K562 (cell line): ENCODE measurements around the gene CCDC184. TPM values are rescaled to one million over a fixed set of nuclear protein-coding genes. Genes with fewer than 3 reads are reported as not detected.

Experiments
- ATF7 ChIP-seq: fragments of 450-650 bp; IDR thresholded peaks from 2 replicates; pipeline ENCODE4 v1.7.1; 2014; ENCODE audit warnings: mild to moderate bottlenecking, moderate library complexity
- CBX3 ChIP-seq, 2 experiments: IDR thresholded peaks; 1 replicate in 1 of 2; 2 replicates in 1 of 2; pipeline ENCODE4 v1.6.1; 2012; ENCODE audit warnings: inconsistent platforms in 2 of 2, low read length in 2 of 2, borderline replicate concordance in 1 of 2, control low read depth in 1 of 2
- COPS2 ChIP-seq: fragments of 450-650 bp; conservative IDR thresholded peaks from 2 replicates; pipeline ENCODE4 v1.6.1; 2016; ENCODE audit warnings: mild to moderate bottlenecking, moderate library complexity
- CREM ChIP-seq: IDR thresholded peaks from 2 replicates; pipeline ENCODE4 v1.6.1; 2014; ENCODE audit warnings: antibody characterized with exemption, low read depth
- HCFC1 ChIP-seq: IDR thresholded peaks from 2 replicates; pipeline ENCODE4 v1.6.1; 2012; ENCODE audit warnings: low read depth, low read length, improper control_type of control experiment
- HDAC3 ChIP-seq: fragments of 450-650 bp; IDR thresholded peaks from 2 replicates; pipeline ENCODE4 v1.6.1; 2018; ENCODE audit warnings: borderline replicate concordance, mild to moderate bottlenecking, moderate library complexity; ENCODE audit not compliant: partially characterized antibody
- KAT7 ChIP-seq: sonication (generic); formaldehyde crosslinking; IDR thresholded peaks from 2 replicates; pipeline ENCODE4 v1.8.0; 2022; ENCODE audit warnings: missing genetic modification reagents, mild to moderate bottlenecking, borderline replicate concordance
- NR2C1 ChIP-seq, 2 experiments: fragments of 450-650 bp; IDR thresholded peaks; 2 replicates each; pipeline ENCODE4 v1.6.1; 2017; ENCODE audit warnings: mild to moderate bottlenecking in 2 of 2, antibody characterized with exemption in 1 of 2, inconsistent platforms in 1 of 2, missing compliant biosample characterization in 1 of 2, missing genetic modification characterization in 1 of 2
- SMAD2 ChIP-seq: fragments of 150-350 bp; IDR thresholded peaks from 2 replicates; pipeline ENCODE4 v1.6.1; 2014; ENCODE audit warnings: low read depth, mild to moderate bottlenecking, low read length
- TCF7 ChIP-seq: sonication (generic); IDR thresholded peaks from 2 replicates; pipeline ENCODE4 v1.6.1; 2016; ENCODE audit warnings: antibody characterized with exemption, borderline replicate concordance
- ZNF780A ChIP-seq: fragments of 250-450 bp; sonication (Bioruptor Pico); IDR thresholded peaks from 2 replicates; pipeline ENCODE4 v1.5.0; 2021; ENCODE audit warnings: mild to moderate bottlenecking
- polyA plus RNA-seq, 8 experiments: library from polyadenylated mRNA; depleted of rRNA in 4 of 8; stranded (reverse) in 5 of 8; unstranded in 3 of 8; fragments of >200 nt; fragmentation: Nextera tagmentation in 2 of 8; fragmentation: Illumina TruSeq in 1 of 8; extraction: Ambion mirVana in 2 of 8; extraction: Trizol in 1 of 8; gene quantifications; 2 replicates each; pipeline versions ENCODE4 v1.2.1 to v1.2.3, GENCODE V29; 2011 to 2014; ENCODE audit warnings: inconsistent platforms in 1 of 8, missing spikeins in 1 of 8
- total RNA-seq, 7 experiments: library from RNA; depleted of rRNA in 6 of 7; stranded (reverse); fragments of >200 nt in 6 of 7; fragmentation: Illumina TruSeq in 2 of 7; extraction: Trizol in 2 of 7; gene quantifications; 2 replicates each; pipeline versions ENCODE4 v1.2.1 to v1.2.3, GENCODE V29; 2011 to 2021; ENCODE audit warnings: low replicate concordance in 1 of 7
- TF ChIP-seq, protein P1 (sequence below): sonication (generic); formaldehyde crosslinking; IDR thresholded peaks from 2 replicates; pipeline ENCODE4 v1.8.0; 2022; ENCODE audit warnings: missing genetic modification reagents, mild to moderate bottlenecking, borderline replicate concordance
- TF ChIP-seq, protein P2 (sequence below): fragments of 200-600 bp; sonication (generic); IDR thresholded peaks from one replicate; pipeline ENCODE4 v1.6.1; 2012; ENCODE audit warnings: mild to moderate bottlenecking, low read depth, low read length, inconsistent platforms

The CCDC184 gene
- total and polyA plus RNA-seq, 9 of the 15 experiments (the other 6 are each of a cell fraction or from before 2014, with no cell fraction given), result 0.09 TPM; not detected in 8

DNA sequence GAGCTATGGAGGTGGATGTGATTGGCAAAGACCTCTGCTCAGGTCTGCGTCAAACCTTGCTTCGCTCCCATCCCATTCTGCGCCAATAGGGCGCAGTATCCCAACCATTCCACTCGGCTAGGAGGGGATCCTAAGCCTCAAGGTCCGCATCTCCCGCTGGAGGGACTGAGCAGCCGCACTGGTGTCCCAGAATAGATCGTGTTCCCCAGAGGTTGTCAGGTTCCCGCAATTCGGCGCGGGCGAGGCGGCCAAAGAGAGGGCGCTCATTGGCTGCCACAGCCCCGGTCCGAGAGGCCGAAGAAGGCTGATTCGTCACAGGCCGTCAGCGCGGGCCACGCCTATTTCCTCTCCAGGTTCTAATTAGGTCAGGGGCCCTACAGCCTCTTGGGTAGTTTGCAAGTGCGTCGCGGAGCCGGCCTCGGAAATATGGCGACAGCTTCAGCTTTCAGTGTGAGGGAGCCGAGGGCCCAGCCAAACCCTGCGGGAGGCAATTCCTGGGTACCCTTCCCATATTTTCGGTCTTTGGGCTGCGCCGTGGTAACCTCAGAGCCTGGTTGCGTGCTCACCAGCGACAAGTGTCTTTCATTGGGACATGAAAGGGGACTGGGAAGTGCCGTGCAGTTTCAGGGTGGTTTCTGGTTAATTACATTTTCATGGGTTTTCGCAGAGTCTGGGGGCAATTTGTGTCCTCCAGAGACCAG is 14.7 kb downstream of the CCDC184 start (continued):
- TF ChIP-seq, protein P1, sequence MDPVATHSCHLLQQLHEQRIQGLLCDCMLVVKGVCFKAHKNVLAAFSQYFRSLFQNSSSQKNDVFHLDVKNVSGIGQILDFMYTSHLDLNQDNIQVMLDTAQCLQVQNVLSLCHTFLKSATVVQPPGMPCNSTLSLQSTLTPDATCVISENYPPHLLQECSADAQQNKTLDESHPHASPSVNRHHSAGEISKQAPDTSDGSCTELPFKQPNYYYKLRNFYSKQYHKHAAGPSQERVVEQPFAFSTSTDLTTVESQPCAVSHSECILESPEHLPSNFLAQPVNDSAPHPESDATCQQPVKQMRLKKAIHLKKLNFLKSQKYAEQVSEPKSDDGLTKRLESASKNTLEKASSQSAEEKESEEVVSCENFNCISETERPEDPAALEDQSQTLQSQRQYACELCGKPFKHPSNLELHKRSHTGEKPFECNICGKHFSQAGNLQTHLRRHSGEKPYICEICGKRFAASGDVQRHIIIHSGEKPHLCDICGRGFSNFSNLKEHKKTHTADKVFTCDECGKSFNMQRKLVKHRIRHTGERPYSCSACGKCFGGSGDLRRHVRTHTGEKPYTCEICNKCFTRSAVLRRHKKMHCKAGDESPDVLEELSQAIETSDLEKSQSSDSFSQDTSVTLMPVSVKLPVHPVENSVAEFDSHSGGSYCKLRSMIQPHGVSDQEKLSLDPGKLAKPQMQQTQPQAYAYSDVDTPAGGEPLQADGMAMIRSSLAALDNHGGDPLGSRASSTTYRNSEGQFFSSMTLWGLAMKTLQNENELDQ (CRISPR knock-in tag), result peak; percentile 74; the same call in 1 of the 2 replicates
- peak; percentile 87 for TF ChIP-seq CREM
- TF ChIP-seq HCFC1, result peak; percentile 45
- TF ChIP-seq TCF7, result no peak
- no peak for TF ChIP-seq SMAD2
- TF ChIP-seq, protein P2, sequence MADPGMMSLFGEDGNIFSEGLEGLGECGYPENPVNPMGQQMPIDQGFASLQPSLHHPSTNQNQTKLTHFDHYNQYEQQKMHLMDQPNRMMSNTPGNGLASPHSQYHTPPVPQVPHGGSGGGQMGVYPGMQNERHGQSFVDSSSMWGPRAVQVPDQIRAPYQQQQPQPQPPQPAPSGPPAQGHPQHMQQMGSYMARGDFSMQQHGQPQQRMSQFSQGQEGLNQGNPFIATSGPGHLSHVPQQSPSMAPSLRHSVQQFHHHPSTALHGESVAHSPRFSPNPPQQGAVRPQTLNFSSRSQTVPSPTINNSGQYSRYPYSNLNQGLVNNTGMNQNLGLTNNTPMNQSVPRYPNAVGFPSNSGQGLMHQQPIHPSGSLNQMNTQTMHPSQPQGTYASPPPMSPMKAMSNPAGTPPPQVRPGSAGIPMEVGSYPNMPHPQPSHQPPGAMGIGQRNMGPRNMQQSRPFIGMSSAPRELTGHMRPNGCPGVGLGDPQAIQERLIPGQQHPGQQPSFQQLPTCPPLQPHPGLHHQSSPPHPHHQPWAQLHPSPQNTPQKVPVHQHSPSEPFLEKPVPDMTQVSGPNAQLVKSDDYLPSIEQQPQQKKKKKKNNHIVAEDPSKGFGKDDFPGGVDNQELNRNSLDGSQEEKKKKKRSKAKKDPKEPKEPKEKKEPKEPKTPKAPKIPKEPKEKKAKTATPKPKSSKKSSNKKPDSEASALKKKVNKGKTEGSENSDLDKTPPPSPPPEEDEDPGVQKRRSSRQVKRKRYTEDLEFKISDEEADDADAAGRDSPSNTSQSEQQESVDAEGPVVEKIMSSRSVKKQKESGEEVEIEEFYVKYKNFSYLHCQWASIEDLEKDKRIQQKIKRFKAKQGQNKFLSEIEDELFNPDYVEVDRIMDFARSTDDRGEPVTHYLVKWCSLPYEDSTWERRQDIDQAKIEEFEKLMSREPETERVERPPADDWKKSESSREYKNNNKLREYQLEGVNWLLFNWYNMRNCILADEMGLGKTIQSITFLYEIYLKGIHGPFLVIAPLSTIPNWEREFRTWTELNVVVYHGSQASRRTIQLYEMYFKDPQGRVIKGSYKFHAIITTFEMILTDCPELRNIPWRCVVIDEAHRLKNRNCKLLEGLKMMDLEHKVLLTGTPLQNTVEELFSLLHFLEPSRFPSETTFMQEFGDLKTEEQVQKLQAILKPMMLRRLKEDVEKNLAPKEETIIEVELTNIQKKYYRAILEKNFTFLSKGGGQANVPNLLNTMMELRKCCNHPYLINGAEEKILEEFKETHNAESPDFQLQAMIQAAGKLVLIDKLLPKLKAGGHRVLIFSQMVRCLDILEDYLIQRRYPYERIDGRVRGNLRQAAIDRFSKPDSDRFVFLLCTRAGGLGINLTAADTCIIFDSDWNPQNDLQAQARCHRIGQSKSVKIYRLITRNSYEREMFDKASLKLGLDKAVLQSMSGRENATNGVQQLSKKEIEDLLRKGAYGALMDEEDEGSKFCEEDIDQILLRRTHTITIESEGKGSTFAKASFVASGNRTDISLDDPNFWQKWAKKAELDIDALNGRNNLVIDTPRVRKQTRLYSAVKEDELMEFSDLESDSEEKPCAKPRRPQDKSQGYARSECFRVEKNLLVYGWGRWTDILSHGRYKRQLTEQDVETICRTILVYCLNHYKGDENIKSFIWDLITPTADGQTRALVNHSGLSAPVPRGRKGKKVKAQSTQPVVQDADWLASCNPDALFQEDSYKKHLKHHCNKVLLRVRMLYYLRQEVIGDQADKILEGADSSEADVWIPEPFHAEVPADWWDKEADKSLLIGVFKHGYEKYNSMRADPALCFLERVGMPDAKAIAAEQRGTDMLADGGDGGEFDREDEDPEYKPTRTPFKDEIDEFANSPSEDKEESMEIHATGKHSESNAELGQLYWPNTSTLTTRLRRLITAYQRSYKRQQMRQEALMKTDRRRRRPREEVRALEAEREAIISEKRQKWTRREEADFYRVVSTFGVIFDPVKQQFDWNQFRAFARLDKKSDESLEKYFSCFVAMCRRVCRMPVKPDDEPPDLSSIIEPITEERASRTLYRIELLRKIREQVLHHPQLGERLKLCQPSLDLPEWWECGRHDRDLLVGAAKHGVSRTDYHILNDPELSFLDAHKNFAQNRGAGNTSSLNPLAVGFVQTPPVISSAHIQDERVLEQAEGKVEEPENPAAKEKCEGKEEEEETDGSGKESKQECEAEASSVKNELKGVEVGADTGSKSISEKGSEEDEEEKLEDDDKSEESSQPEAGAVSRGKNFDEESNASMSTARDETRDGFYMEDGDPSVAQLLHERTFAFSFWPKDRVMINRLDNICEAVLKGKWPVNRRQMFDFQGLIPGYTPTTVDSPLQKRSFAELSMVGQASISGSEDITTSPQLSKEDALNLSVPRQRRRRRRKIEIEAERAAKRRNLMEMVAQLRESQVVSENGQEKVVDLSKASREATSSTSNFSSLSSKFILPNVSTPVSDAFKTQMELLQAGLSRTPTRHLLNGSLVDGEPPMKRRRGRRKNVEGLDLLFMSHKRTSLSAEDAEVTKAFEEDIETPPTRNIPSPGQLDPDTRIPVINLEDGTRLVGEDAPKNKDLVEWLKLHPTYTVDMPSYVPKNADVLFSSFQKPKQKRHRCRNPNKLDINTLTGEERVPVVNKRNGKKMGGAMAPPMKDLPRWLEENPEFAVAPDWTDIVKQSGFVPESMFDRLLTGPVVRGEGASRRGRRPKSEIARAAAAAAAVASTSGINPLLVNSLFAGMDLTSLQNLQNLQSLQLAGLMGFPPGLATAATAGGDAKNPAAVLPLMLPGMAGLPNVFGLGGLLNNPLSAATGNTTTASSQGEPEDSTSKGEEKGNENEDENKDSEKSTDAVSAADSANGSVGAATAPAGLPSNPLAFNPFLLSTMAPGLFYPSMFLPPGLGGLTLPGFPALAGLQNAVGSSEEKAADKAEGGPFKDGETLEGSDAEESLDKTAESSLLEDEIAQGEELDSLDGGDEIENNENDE, result no peak
- TF ChIP-seq COPS2, result no peak
- TF ChIP-seq ZNF780A, result no peak
- TF ChIP-seq HDAC3, result no peak
- 0 out of 3 replicates have a peak, but pooled peaks of 1 of the 2 experiments have one; percentile 47 for TF ChIP-seq CBX3 (IDR thresholded peaks at IDR 0.05; ENCODE audit: borderline replicate concordance in 1 of 2, low read length in 2 of 2)
- no peak for TF ChIP-seq NR2C1 (IDR thresholded peaks at IDR 0.05)
- TF ChIP-seq NR2C1 (tag; IDR thresholded peaks at IDR 0.05), result peak; percentile 15; the same call in 1 of the 2 replicates
- TF ChIP-seq KAT7 (CRISPR knock-in tag), result peak; percentile 54; the same call in 1 of the 2 replicates
- peak; percentile 86 for TF ChIP-seq ATF7
